Measurements from ENCODE around the gene CAPZB.

Gene CAPZB

GRCh38 chr1:19324665-19324990, 160.7 kb downstream of the CAPZB start:
- DNase-seq = no peak

GRCh38 chr1:19323987-19324664, 161.2 kb downstream of the CAPZB start:
- no peak for DNase-seq

DNA sequence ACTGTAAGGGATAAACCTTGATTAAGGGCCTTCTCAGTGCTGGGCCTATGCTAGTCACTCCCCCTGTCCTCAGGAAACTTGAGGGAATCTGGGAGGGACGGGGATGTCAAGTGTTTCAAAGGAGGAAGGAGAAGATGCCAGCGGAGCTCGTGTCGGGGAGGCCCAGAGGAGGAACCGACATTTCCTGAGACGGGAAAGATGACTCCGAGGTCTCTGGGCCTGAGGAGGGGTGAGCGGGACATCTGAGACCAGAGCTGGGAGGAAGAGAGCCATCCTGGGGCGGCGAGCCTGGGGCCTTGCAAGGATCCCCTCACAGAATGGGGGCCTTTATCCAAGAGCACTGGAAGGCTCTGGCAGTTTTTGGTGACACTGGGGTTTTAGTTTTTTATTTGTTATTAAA, 162.9 kb downstream of the CAPZB start:
- DNase-seq = no peak

- DNase-seq = no peak
These were observed 164.3 kb downstream of the CAPZB start for GRCh38 chr1:19321071-19321470.

- no peak for DNase-seq
These were observed 166.1 kb downstream of the CAPZB start for GRCh38 chr1:19319196-19319595.

DNA sequence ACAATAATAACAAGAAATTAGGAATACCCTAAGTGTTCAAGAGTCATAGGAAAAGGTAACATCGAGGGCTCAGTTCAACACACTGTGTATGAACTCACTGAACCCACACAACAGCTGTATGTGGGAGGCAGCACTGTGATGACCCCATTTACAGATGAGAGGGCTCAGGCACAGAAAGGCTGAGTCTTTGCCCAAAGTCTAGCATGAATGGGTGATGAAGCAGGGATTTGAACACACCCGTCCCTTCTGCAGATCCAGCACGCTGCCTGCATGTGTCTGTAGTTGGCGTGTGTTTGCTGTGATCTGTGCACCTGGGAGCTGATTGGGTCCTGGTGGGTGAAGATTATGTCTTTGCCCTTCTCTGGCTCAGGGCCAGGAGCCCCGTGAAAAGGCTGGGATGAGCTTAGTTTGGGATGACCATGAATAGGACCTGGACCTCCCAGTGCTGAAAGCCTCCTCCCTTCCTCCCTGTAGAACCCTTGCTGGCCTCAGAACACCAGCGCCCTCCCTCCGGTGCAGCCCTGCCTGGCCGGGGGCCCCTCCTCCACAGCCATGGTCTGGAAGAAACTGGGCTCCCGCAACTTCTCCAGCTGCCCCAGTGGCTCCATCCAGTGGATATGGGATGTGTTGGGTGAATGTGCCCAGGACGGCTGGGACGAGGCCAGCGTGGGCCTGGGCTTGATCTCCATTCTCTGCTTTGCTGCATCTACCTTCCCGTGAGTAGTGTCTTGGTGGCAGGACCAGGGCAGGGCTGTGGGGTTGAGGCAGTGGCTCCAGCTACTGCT, 168.0 kb downstream of the CAPZB start:
- no peak for DNase-seq

DNA sequence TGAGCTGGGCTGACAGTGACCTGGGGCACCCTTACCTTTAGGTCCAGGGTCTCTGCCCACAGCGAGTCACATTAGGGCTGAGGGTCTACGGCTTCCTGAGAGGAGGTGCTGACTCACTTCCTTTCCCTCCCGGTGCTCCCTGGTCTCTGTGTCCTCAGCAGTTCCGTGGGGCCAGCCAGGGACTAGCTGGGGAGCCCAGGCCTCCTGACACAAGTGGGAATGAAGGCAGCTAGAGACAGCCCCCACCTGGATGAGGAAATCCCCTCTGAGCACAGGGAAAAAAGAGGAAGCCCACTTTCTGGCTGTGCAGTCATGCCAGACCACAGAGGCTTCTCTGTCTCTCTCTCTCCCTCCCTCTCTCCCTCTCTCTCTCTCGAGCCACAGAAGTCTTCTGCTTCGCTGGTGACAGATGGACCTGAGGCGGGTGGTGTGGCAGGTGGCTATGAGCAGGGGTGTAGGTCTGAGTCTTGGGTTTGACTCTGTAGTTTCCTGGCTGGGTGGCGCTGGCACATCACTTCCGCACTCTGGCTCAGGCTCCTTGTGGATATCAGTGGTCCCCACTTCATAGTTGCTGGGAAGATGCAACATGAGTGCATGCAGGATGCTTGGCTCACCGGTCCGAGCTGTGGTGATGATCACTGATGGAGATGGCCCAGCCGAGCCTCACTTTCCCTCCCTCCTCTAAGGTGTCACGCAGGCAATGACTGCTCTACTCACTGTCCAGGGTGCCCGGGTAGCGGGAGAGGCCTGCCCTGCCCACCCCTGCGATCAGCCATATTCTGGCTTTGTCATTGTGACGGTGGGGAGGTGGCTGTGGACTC, 169.8 kb downstream of the CAPZB start:
- DNase-seq = no peak

DNA sequence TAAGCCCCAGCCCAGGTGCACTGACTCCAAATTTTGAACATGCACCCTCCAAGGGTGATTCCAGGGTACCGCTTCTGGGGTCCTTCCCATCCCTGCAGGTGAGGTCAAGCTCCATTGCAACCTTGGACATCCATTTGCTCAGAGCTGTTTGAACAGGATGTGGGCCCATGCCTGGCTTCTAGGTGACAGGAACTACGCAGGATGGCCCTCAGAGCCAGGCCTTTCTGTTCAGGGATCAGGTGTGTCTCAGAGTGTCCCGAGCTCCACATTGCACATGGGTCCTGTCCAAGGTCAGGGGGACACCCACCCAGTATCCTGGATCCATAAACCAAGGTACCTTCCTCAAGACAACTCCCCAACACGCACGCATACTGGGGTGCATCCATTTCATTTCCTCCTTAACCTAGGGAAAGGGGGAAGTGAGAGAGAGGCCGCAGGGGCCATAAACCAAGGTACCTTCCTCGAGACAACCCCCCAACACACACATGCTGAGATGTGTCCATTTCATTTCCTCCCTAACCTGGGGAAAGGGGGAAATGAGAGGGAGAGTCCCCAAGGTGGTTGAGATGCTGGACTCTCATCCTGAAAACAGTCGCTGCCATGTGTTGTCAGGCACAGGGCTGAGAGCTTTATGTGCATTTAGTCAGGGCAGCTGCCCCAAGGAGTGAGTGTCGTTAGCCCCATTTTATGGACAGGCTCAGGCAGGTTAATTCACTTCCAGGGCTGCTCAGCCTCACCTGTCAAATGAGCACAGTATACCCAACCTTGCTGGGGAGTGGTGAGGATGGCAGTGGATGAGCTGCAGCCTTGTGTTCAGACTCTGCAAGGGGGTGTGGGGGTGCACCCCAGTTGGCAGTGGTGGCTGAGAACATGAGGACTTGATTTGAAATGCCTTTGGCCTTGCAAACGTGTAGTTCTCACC, 171.1 kb downstream of the CAPZB start:
- DNase-seq = no peak

DNA sequence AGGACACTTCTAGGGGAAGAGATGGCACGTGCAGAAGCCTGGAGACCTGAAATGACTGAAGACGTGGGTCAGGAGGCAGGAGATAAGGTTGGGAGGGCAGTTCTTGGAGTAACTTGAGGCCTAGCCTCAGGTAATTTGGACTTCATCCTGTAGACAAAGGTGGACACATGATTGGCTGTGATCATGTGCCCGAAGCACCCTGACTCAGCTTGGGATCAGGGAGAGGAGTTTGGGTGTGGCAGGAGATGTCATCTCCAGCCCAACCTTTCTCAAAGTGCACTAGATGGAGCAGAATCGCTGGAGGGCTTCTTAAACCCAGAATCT, 171.7 kb downstream of the CAPZB start:
- DNase-seq = no peak

DNA sequence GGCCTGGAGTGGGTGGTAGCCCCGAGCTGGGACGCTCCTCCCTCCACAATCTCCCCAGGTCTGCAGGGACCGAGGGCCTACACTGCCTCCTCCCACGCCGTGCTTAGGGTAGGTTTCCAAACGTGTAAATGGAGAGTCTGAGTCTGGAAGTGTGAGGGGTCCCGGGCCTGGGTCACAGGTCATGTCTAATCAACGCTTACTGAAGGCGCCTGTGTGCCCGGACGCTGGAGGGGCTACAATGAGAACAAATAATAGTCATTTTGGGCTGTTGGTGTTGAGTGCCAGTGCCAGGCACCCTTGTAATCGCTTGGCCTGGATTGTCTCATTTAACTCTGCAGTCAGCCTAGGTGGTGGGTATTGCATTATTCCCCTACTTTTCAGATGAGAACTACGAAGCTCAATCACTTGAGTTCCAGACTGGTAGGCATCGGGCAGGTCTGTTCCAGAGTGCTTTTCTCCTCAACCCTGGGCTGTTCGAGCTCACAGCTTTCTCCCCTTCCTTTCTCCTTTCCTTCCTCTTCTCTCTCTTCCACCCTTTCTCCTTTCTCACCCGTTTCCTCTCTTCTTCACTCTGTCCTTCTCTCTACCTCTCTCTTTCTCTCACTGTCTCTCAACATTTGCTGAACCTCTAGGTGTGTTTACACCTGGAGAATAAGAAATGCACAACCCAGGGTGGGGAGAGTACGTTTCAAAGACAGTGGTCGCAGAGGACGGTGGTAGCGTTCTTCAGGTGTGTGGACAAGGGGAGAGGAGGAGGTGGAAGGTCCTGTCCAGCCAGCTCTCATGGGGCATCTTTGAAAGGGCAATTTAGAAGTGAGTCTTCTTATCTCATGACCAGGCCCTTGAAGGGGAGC, 172.3 kb downstream of the CAPZB start:
- DNase-seq = no peak

DNA sequence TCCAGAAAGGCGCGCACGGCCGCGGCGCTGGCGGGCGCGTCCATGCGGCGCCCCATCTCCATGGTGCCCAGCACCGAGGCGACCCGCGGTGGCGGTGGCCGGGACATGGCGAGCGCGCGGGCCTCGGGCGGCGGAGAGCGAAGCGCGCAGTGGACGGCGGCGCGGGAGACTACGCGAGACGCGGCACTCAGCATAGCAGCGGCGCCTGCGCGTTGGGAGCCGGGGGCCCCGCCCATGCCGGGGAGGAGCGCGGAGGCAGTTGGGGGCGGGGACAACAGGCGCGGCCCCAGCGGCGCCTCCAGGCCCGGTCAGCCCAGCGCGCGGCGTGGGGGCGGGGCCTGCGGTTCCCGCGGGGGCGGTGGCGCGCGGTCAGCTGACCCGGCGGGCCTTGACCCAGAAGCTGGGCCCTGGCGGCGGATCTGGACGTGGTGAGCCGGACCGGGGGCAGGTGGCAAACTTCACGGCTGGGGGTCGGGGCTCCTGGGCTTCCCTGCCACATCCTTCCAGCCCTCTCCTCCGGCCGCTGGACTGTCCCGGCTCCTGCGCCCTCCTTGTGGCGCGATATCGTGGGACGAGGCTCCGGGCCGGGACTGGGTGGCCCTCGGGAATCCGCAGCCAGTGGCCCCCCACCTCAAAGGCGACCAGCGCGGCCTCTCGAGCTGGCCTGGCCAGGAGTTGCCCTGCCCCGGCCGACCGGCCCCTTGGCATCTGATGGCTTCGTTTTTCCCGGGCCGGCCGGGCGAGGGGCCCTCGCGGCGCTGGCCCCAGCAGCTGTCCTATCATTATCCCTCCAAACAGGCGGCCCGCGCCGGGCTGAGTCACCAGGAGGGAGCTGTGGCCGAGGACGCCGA, 173.2 kb downstream of the CAPZB start, which contains the start of the genes AKR7A2 and SLC66A1:
Gene AKR7A2, minus strand, starts transcription at position 214 of the 851 bp plus-strand sequence. Its CDS starts 20 bp downstream, at position 194.
Gene SLC66A1, plus strand, starts transcription at position 396 of the 851 bp plus-strand sequence. CDS start 5,352 bp downstream, outside the sequence.
- DNase-seq = peak; percentile 65

GRCh38 chr1:19311503-19311930, 173.8 kb downstream of the CAPZB start:
- DNase-seq = no peak

DNA sequence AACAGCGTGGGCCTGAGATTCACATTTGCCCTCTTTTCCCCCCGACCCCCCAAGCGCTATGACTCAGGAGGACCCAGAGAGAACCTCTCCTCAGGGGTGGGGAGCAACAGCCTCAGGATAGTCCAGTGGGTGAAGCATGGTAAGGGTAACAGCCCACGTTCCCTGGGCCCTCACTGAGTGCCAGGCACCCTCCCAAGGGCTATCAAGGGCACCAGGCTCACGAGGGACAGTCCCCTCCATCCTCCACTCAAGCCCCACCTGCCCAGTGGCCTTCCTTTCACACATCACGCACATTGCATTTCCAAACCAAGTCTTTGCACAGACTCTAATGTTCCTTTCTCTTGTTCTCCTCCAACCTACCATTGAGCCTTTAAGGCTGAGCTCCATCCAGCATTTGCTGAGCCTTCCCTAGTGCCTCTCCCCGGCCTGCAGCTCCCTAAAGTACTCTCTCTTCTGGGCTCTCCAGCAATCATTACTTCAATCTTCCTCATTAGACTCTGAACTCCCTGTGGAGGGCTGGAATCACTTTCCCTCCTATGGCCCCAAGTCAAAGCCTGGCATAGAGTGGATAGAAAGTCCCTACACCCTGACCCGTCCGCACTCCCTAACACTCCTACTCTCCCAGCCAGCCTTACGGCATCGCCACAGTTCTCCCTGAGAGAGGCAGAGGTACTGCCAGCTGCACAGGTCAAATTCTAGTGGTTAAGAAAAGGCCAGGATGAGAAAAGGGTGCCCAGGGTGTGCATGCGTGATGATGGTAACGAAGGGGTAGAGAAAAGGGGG, 174.4 kb downstream of the CAPZB start:
- DNase-seq = no peak

GRCh38 chr1:19310061-19310460, 175.3 kb downstream of the CAPZB start:
- DNase-seq = no peak

DNA sequence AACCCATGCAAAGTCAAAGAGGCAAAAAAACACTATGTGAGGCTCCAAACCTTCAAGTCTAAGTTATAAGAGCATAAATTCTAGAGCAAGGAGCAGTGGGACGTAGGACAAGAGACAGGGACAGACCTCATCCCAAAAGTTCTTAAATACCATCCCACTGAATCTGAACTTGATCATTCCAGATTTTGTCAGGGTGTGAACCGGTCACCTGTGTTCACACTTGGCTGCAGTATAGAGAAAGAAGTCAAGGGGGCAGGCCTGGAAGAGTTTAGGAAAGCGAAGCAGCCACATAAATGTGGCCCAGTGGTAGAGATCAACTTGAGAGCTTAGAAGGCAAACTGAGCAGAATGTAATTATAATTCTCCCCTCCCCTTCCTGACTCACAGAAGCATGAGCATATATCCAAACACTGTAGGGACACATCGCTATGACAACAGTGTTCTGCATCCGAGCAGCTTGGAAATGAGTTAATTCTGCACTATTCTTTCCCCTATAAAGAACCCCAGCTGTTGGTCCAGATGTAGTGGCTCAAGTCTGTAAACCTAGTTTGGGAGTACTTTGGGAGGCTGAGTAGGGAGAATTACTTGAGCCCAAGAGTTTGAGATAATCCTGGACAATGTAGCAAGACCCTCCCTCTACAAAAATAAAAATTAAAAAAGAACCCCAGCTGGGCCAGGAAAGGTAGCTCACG, 176.1 kb downstream of the CAPZB start:
- DNase-seq = no peak

DNA sequence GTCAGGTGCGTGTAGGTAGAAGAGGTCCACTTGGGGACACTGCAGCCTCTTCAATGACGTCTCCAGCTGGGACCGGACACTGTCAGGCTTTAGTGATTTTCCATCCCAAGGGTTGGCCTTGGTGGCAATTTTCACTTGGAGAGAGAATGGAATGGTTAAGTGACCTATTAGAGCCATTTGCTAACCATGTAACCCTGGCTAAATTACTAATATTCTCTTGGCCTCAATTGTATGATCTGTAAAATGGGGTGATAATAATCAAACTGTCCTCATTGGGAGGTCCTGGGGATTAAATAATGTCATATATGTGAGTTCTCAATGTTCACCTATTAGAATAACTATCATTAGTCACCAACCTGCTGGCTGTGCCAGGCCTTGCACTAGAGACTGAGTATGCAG, 176.8 kb downstream of the CAPZB start:
- DNase-seq = no peak

DNA sequence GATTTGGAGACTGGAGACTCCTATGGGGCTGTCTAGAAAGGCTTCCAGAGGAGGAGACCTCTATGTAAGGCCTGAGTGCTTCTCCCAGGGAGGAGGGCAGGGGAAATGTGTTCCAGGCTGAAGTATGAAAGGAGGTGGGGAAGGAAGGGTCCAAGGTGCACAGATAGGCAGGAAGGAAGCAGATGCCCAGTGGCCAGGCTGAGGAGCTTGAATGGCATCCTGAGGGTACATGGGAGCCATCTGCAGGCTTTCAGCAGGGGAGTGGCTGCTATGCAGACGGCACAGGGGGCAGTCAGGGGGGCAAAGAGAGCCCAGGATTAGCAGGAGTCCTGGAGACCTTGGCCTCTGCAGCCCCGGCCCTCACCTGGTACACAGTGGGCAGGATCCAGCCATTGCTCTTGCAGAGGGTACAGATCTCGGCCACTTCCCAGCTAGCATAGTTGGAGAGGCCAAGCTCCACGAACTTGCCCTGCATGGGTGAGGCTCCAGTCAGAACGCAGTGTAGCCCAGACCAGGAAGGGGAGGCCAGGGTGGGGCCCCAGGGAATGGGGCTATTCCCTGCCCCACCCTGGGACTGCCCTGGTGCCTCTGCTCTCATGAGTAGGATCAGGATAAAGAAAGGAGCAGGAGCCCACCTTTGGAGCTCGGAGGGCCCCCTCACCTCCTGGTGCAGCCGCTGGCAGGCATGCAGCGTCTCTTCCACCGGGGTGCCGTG, 177.4 kb downstream of the CAPZB start:
- DNase-seq = no peak

DNA sequence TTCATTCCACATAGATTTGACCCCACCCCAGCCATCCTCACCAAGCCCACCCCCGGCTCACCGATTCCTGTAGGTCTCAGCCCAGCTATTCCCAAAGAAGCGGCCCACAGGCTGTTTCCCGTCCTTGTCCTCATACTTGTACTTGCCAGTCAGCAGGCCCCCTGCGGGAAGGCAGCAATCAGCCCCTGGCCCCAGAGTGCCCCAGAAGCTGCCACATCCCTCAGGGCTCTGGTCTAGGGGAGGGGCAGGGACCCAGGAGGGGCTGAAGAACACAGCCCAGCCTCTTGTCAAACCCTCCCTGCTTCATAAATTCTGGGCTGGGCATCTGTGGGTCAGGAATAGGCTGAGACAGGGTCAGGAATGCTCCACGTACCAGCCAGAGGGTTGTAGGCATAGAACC, 178.4 kb downstream of the CAPZB start:
- no peak for DNase-seq
